GM04503 (cell line): ENCODE results near the gene TCAF2.
"Not testable (repeated sequence)": the region's sequence is repeated elsewhere in the genome, so short reads cannot be mapped to it uniquely, and the experiment has no call there.

Source experiments
- DNase-seq: peaks from one replicate; pipeline ENCODE4 v3.0.0-alpha.2; 2012; ENCODE audit warnings: low read depth

Gene TCAF2

DNA sequence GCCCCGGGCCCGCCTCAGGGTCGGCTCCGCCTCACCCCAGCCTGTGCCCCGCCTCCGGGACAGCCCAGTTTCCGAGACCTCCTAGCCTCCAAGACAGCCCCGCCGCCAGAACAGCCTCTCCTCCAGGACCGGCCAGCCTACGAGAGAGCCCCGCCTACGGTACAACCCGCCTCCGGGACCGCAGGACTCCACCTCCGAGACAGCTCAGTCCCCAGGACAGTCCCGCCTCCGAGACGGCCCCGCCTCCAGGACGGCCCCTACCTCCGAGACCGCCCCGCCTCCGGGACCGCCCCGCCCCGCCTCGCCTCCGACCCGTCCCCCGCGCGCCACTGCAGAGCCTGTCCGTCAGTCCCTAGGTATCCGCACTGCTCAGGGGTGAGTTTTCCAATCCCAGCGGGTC lies at the start of gene TCAF2:
Gene TCAF2, plus strand, starts transcription at position 329 of the 400 bp plus-strand sequence.
- not testable (repeated sequence) for DNase-seq

DNA sequence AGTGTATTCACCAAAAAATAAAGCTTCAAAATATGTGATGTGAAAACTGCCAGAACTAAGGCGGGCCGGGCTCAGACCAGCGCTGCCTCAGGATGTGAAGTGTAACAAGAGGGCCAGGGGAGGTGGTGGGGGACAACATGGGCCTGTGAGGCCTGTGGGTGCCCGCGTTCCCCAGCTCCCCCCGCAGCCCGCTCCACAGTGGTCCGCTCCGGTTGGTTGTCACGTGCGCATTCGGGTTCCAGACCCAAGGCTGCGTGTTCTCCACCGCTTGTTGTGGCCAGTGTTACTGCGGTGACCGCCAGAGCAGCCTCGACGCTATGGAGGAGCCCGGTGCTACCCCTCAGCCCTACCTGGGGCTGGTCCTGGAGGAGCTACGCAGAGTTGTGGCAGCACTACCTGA lies 49.3 kb upstream of the TCAF2 start, which contains the start of gene CTAGE15:
Gene CTAGE15, plus strand, starts transcription at position 301 of the 400 bp plus-strand sequence. Its CDS starts 17 bp downstream, at position 318.
- DNase-seq = not testable (repeated sequence)

DNA sequence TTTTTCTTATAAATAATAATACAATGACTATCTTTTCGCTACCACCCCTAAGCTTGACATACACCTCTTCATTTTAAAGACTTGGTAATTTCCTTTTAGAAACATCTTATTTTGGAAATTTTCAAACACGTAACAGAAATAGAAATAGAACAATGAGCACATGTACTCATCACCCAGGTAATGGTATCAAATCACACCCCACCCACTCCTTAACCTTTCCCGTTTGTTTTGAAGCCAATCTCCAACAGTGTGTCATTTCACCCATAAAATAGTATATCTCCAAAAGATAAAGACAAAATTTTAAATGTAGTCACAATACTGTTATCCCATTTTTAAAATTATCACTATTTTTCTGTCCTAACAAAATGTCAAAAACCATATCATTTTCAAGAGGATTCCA lies 32.6 kb upstream of the TCAF2 start:
- not testable (repeated sequence) for DNase-seq

GRCh38 chr7:143589897-143590296 lies 30.9 kb upstream of the TCAF2 start:
- DNase-seq = not testable (repeated sequence)

- DNase-seq = not testable (repeated sequence)
Observed at GRCh38 chr7:143598086-143598485, 22.7 kb upstream of the TCAF2 start.

- not testable (repeated sequence) for DNase-seq
Observed at GRCh38 chr7:143603549-143603948, 17.2 kb upstream of the TCAF2 start.

GRCh38 chr7:143606088-143606487 lies 14.7 kb upstream of the TCAF2 start:
- DNase-seq = not testable (repeated sequence)

DNA sequence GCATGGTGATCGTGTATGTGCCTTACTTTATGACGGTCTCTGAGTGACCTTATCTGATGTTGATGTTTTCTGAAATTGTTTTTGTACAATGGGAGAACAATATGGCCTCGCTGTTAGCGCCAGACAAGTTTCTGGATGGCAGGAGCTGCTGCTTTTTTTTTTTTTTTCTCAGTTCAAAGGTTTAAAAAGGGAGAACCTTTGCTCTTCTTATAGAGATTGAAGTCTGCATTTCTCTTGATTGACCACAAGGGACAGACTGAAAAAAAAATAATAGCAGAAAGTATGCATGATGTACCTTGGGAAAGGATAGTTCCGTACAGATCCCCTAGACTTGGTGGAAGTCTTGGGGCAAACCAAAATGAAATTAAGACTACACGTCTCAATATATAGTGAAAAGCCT lies 5.2 kb upstream of the TCAF2 start:
- DNase-seq = not testable (repeated sequence)

DNA sequence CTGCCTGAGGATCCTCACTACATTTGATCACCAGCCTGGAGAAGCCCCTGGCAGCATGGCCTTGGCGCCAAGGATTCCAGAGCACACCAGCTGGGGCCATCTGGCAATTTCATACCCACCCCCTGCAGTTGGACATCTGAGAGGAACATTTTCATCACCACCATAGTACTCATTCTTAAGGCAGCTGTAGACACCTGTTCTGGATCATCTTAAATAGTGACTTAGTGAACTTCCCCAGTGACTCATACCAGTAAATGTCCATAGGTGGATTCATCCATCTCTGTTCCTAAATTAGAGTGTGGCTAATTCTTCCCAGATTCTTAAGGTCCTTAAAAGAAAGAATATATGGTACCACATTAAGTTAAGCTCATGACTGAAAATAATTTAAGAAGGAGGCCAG lies 3.6 kb upstream of the TCAF2 start:
- DNase-seq = not testable (repeated sequence)

- not testable (repeated sequence) for DNase-seq
Observed at GRCh38 chr7:143620058-143620457, 716 bp upstream of the TCAF2 start.

DNA sequence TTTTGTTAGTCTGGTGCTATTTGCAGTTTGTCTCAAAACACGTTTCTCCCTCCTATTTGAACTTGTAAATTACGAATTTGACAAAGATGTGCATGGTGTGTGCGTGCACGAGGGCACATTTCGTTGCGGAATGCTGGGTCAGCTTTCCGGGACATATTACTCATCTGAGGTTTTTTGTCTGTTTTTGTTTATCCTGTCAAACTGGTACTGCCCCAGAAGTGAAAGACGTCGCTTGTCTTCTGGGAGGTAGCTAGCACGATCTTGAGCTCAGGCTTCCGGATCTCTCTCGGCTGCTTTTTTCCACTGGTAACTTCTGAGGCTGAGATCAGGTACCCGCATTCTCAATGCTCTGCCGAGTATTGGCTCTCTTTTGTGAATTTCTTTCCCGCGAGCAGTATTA lies 401 bp downstream of the TCAF2 start:
- DNase-seq = not testable (repeated sequence)

DNA sequence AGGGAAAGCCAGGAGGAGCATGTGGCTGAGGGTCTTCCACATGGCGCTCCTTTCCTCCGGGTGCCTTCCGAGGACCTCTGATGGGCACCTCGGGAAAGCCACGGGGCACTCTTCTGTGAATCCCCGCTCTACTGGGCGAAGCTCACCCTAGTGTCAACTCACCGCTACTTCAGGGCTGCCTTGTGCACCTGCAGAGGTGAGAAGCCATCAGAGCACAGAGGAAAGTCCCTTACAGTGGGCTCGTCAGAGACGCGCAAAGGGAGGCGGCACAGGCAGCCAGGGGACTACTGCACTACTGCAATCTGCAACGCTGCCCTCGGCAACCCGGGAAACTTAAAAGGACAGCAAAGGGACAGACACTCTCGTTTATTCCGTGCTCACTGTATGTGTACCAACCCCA lies 1.4 kb downstream of the TCAF2 start:
- not testable (repeated sequence) for DNase-seq

DNA sequence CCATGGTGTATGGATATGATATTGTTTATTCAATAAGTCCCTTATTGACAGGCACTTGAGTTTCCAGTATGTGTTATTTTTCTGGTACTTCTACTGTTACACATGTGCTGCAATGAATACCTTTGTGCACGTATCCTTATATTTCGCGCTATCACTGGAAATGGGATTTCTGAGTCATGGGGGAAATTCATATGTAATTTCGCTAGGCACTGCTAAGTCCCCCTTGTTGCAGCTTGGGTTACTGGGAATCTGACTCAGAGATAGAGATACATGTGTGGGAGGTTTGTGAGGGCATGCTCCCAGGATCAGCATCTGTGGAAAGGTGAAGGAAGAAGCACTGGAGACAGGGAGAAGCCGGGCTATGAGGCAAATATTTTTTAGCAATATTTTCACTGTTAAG lies 9.9 kb downstream of the TCAF2 start:
- DNase-seq = not testable (repeated sequence)

- not testable (repeated sequence) for DNase-seq
Observed at GRCh38 chr7:143632506-143632905, 11.7 kb downstream of the TCAF2 start.

- not testable (repeated sequence) for DNase-seq
Observed at GRCh38 chr7:143633013-143633618, 12.3 kb downstream of the TCAF2 start.

DNA sequence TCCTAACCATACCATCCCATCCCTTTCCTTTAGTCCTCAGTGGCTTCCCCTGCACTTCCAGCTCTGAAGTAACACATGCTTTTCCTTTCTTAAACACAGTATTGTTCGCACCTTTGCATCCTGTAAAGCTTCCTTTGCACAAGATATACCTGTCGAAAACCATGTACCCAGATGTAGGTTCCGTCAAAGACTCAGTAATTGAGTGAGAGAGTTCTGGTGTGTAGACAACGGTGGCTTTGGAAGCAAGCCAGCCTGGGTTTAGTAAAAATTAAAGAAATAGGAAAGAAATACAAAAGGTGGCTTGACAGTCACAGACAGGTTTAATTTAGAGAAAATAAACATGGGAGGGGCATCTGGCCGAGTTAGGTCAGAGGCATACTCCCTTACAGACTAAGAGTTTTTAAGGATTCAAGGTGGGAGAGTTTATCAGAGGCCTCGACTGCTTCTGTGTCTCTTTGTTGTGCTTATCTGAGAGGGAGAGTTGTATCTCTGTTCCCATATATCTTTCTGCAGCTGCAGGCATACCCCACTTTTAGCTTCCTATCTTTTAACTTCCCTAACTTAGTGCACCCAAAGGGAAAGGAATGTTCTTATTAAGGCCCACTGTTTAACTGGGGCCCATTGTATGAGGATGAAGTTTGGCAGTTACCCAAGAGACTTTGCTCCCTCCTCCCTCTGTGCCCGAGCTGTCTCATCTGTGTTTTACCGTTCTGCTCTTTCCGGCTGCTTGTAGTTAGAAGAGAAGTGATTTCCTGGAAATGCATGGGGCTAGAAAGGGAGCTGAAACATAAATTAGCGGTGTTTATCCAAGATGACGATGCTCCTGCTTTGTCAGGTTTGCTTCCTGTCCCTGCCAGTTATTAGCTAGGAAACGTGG lies 14.8 kb downstream of the TCAF2 start:
- DNase-seq = not testable (repeated sequence)

GRCh38 chr7:143639372-143639771 lies 18.6 kb downstream of the TCAF2 start:
- not testable (repeated sequence) for DNase-seq

GRCh38 chr7:143640528-143641189 lies 19.9 kb downstream of the TCAF2 start:
- not testable (repeated sequence) for DNase-seq

GRCh38 chr7:143646598-143646997 lies 25.8 kb downstream of the TCAF2 start:
- DNase-seq = not testable (repeated sequence)

DNA sequence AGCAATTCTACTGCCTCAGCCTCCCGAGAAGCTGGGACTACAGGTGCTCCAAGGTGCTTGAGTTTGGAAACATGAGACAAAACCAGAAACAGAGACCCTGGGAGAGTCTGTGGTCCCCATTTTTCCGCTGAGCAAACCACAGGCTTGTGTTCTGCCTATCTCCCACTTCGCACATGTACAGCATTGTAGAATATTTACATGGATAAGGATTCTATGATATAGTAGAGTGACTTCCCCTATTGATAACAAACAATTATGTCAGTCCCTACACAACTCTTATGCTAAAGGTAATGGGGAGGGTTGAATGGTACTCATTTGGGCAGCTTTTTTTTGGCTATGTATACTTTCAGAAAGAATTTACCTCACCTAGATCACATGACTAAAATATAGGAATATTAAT lies 29.1 kb downstream of the TCAF2 start:
- DNase-seq = not testable (repeated sequence)

DNA sequence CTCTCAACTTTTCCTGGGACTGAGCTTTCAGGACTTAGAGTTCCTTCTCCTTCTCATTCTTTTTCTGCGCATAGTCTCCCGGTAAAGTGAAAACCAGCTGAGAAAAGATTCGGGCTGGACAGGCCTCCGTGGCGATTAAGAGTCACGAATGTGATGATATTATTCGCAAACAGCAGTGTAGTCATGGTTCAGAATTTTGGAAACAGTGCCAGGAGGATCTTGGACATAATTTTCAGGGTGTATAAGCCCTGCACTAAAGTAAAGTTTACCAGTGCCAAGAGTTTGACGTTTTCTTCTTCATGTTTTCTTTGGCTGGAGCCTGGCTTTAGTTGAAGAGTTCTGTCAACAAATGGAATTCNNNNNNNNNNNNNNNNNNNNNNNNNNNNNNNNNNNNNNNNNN lies 29.7 kb downstream of the TCAF2 start:
- not testable (repeated sequence) for DNase-seq
